ENCODE measurements around the gene FUT8.

GRCh38 chr14:65664436-65664835 is 251.9 kb downstream of the FUT8 start:
- TF ChIP-seq CTCF (IDR thresholded peaks at IDR 0.05 in 4 of 5, conservative IDR thresholded peaks at IDR 0.05 in 1 of 5) (no peak), POLR2A (IDR thresholded peaks at IDR 0.05) (no peak)

Measured in gastrocnemius medialis (tissue), 4 donors.